Activated CD4-positive, alpha-beta T cell treated with anti-CD3 and anti-CD28 coated beads for 36 hours (primary cell): ENCODE data around the gene C5AR2. TPM values are rescaled to one million over a fixed set of nuclear protein-coding genes. Genes with fewer than 3 reads are reported as not detected.
"Not testable (repeated sequence)": the region's sequence is repeated elsewhere in the genome, so short reads cannot be mapped to it uniquely, and the experiment has no call there.

Experiments used
- ATAC-seq: fragments of 200-7000 bp; cut with Tn5 transposase; one replicate; pipeline ENCODE4 v1.10.0; 2021; ENCODE audit warnings: mild to moderate bottlenecking, moderate library complexity
- CTCF ChIA-PET: fragments of 350-600 bp; sonication (Branson Sonifier 250); formaldehyde crosslinking; loops from one replicate; lab custom pipeline; 2021; ENCODE audit warnings: antibody characterized with exemption; lab: Charles Lee
- POLR2A ChIA-PET: fragments of 350-600 bp; sonication (Branson Sonifier 250); formaldehyde crosslinking; loops from one replicate; lab custom pipeline; 2021; ENCODE audit warnings: antibody characterized with exemption, inconsistent platforms; lab: Charles Lee
- DNase-seq: peaks from one replicate; pipeline ENCODE4 v3.0.0-alpha.2; 2020
- H3K27ac Mint-ChIP-seq: one replicate; pipeline ENCODE4 v1.8.0; 2021; ENCODE audit warnings: mixed read lengths
- H3K27me3 Mint-ChIP-seq: one replicate; pipeline ENCODE4 v1.8.0; 2021; ENCODE audit warnings: mixed read lengths
- H3K36me3 Mint-ChIP-seq: one replicate; pipeline ENCODE4 v1.8.0; 2021; ENCODE audit warnings: low read depth, mixed read lengths
- H3K4me1 Mint-ChIP-seq: one replicate; pipeline ENCODE4 v1.8.0; 2021; ENCODE audit warnings: mixed read lengths
- H3K4me3 Mint-ChIP-seq: one replicate; pipeline ENCODE4 v1.8.0; 2021; ENCODE audit warnings: mild to moderate bottlenecking, moderate library complexity, mixed read lengths
- H3K9me3 Mint-ChIP-seq: one replicate; pipeline ENCODE4 v1.8.0; 2021; ENCODE audit warnings: low read depth, mixed read lengths
- intact Hi-C, 2 experiments: fragments of 100-400 bp; cut with DNase I in 1 of 2; cut with micrococcal nuclease in 1 of 2; formaldehyde crosslinking; loops; one replicate each; pipeline versions ENCODE4 v1.14.2 to v1.15.1; 2022 to 2024; cut with DNase I, micrococcal nuclease
- total RNA-seq, 2 experiments: library from RNA; stranded (reverse); gene quantifications; one replicate each; pipeline ENCODE4 v1.2.3, GENCODE V29; 2021

C5AR2 gene
- total RNA-seq, 2 experiments from 2014 or later, result not detected

GRCh38 chr19:47324502-47324901, 7.5 kb upstream of the C5AR2 start:
- Mint-ChIP-seq H3K4me1 (no peaks in the 10 kb centered on the region), H3K36me3 (no peaks in the 10 kb centered on the region), H3K9me3 (no peaks in the 10 kb centered on the region), H3K27me3 (peaks cover 16% of the 10 kb centered on the region), H3K27ac (no peak overlapping the region), H3K4me3 (no peak overlapping the region)
- ATAC-seq, result no peak
- no peak for DNase-seq
- POLR2A ChIA-PET, result no interaction called here
- intact Hi-C loops, result no loop called here
- CTCF ChIA-PET, result no interaction called here

GRCh38 chr19:47330466-47330869, 1.5 kb upstream of the C5AR2 start:
- Mint-ChIP-seq H3K9me3 (no peaks in the 10 kb centered on the region), H3K27ac (no peak overlapping the region), H3K4me3 (no peak overlapping the region), H3K27me3 (peaks cover 2% of the 10 kb centered on the region), H3K4me1 (no peaks in the 10 kb centered on the region), H3K36me3 (no peaks in the 10 kb centered on the region)
- intact Hi-C loops, result no loop called here
- ATAC-seq (no peak), DNase-seq (no peak)
- ChIA-PET CTCF (interaction anchor here (0.7 kb wide), 1 partner anchor 34 kb away, joined by 4 read pairs; no protein-coding TSS in a partner anchor), POLR2A (no interaction called here)

GRCh38 chr19:47331490-47331889, 485 bp upstream of the C5AR2 start:
- Mint-ChIP-seq H3K36me3 (no peaks in the 10 kb centered on the region), H3K4me1 (peaks cover 2% of the 10 kb centered on the region), H3K4me3 (no peak overlapping the region), H3K27me3 (peaks cover 2% of the 10 kb centered on the region), H3K9me3 (no peaks in the 10 kb centered on the region), H3K27ac (no peak overlapping the region)
- CTCF ChIA-PET, result interaction anchor here (0.6 to 0.9 kb wide), 2 partner anchors 60 to 376 kb away, joined by 3 read pairs; no protein-coding TSS in a partner anchor
- no peak for ATAC-seq
- DNase-seq, result no peak
- POLR2A ChIA-PET, result no interaction called here
- intact Hi-C loops, result no loop called here

GRCh38 chr19:47336765-47337718, 5.1 kb downstream of the C5AR2 start:
- H3K27ac Mint-ChIP-seq, H3K27me3 Mint-ChIP-seq, POLR2A ChIA-PET, H3K4me1 Mint-ChIP-seq, intact Hi-C loops, H3K36me3 Mint-ChIP-seq, H3K4me3 Mint-ChIP-seq, H3K9me3 Mint-ChIP-seq: not testable (repeated sequence)
- DNase-seq (peak; percentile 22), ATAC-seq (peak; percentile 47)
- CTCF ChIA-PET, result interaction anchor here (0.6 to 1.8 kb wide), 2 partner anchors 12 to 20 kb away, joined by 3 to 5 read pairs; partner anchors contain the start of gene DHX34

GRCh38 chr19:47339196-47339880, 7.4 kb downstream of the C5AR2 start:
- DNase-seq (no peak), ATAC-seq (no peak)
- Mint-ChIP-seq H3K36me3 (no peaks in the 10 kb centered on the region), H3K27ac (no peak overlapping the region), H3K27me3 (no peaks in the 10 kb centered on the region), H3K4me3 (no peak overlapping the region), H3K9me3 (no peaks in the 10 kb centered on the region), H3K4me1 (peaks cover 6% of the 10 kb centered on the region)
- intact Hi-C loops, result no loop called here
- ChIA-PET CTCF (interaction anchor here (1.4 kb wide), 1 partner anchor 9 kb away, joined by 4 read pairs; the partner anchor contains the start of gene DHX34), POLR2A (no interaction called here)

GRCh38 chr19:47340477-47341208, 8.7 kb downstream of the C5AR2 start:
- no peak overlapping the region for H3K27ac Mint-ChIP-seq
- CTCF ChIA-PET, result interaction anchor here (1.4 kb wide), 1 partner anchor 8 kb away, joined by 4 read pairs; the partner anchor contains the start of gene DHX34
- no peaks in the 10 kb centered on the region for H3K27me3 Mint-ChIP-seq

GRCh38 chr19:47341734-47342133, 9.8 kb downstream of the C5AR2 start:
- H3K4me3 Mint-ChIP-seq, result no peak overlapping the region
- H3K27ac Mint-ChIP-seq, result no peak overlapping the region
- POLR2A ChIA-PET, result no interaction called here
- CTCF ChIA-PET, result no interaction called here
- H3K9me3 Mint-ChIP-seq, result no peaks in the 10 kb centered on the region
- intact Hi-C loops, result loop anchor here (10.0 kb wide), 2 partner anchors 263 to 627 kb away; partner anchors contain the start of genes BICRA (in 1 of the 2) and PRKD2 (in 1 of the 2)
- no peak for ATAC-seq
- H3K4me1 Mint-ChIP-seq, result peaks cover 1% of the 10 kb centered on the region
- DNase-seq, result no peak
- H3K27me3 Mint-ChIP-seq, result no peaks in the 10 kb centered on the region
- no peaks in the 10 kb centered on the region for H3K36me3 Mint-ChIP-seq

More at GRCh38 chr19:47340477-47341208, 8.7 kb downstream of the C5AR2 start:
- intact Hi-C loops, result loop anchor here (10.0 kb wide), 2 partner anchors 264 to 626 kb away; partner anchors contain the start of genes BICRA (in 1 of the 2) and PRKD2 (in 1 of the 2)
- Mint-ChIP-seq H3K36me3 (no peaks in the 10 kb centered on the region), H3K4me1 (peaks cover 6% of the 10 kb centered on the region), H3K4me3 (no peak overlapping the region), H3K9me3 (no peaks in the 10 kb centered on the region)
- POLR2A ChIA-PET, result no interaction called here
- ATAC-seq (no peak), DNase-seq (no peak)

GRCh38 chr19:47343194-47343802, 11.3 kb downstream of the C5AR2 start:
- Mint-ChIP-seq H3K4me3 (no peak overlapping the region), H3K4me1 (no peaks in the 10 kb centered on the region), H3K36me3 (no peaks in the 10 kb centered on the region), H3K27ac (no peak overlapping the region), H3K9me3 (no peaks in the 10 kb centered on the region), H3K27me3 (no peaks in the 10 kb centered on the region)
- ATAC-seq (no peak), DNase-seq (no peak)
- POLR2A ChIA-PET, result no interaction called here
- intact Hi-C loops, result loop anchor here (10.0 kb wide), 2 partner anchors 262 to 628 kb away; partner anchors contain the start of genes BICRA (in 1 of the 2) and PRKD2 (in 1 of the 2)
- CTCF ChIA-PET, result interaction anchor here (0.6 to 0.7 kb wide), 2 partner anchors 99 to 767 kb away, joined by 3 to 5 read pairs; no protein-coding TSS in a partner anchor

GRCh38 chr19:47344425-47344824, 12.4 kb downstream of the C5AR2 start:
- intact Hi-C loops, result loop anchor here (10.0 kb wide), 2 partner anchors 260 to 630 kb away; partner anchors contain the start of genes BICRA (in 1 of the 2) and PRKD2 (in 1 of the 2)
- Mint-ChIP-seq H3K4me1 (peaks cover 9% of the 10 kb centered on the region), H3K27ac (no peak overlapping the region), H3K36me3 (peaks cover 3% of the 10 kb centered on the region), H3K27me3 (no peaks in the 10 kb centered on the region), H3K9me3 (no peaks in the 10 kb centered on the region), H3K4me3 (no peak overlapping the region)
- CTCF ChIA-PET, result interaction anchor here (0.7 to 1.8 kb wide), 4 partner anchors 39 to 183 kb away, joined by 3 to 9 read pairs (median 4); no protein-coding TSS in a partner anchor
- ATAC-seq (no peak), DNase-seq (no peak)
- POLR2A ChIA-PET, result no interaction called here

- H3K27me3 Mint-ChIP-seq, H3K9me3 Mint-ChIP-seq, H3K4me3 Mint-ChIP-seq, DNase-seq, POLR2A ChIA-PET, H3K27ac Mint-ChIP-seq, ATAC-seq: not testable (repeated sequence)
- CTCF ChIA-PET, result interaction anchor here (1.5 to 1.8 kb wide), 2 partner anchors 41 to 50 kb away, joined by 5 to 9 read pairs; no protein-coding TSS in a partner anchor
- Mint-ChIP-seq H3K4me1 (peaks cover 23% of the 10 kb centered on the region), H3K36me3 (peaks cover 14% of the 10 kb centered on the region)
- intact Hi-C loops, result loop anchor here (5.0 to 10.0 kb wide), 5 partner anchors 234 to 911 kb away; partner anchors contain the start of genes BICRA (in 1 of the 2), CARD8 (in 1 of the 2), PRKD2 (in 1 of the 2) and SLC1A5 (in 1 of the 2)
These were observed 14.0 kb downstream of the C5AR2 start for GRCh38 chr19:47346024-47346423.
